Measurements from ENCODE around the gene TRPV4. TPM values are rescaled to one million over a fixed set of nuclear protein-coding genes. Genes with fewer than 3 reads are reported as not detected.

The TRPV4 gene
- total RNA-seq, 4 donors from 2014 or later: 0.34 to 0.55 TPM; not detected in 2

DNA sequence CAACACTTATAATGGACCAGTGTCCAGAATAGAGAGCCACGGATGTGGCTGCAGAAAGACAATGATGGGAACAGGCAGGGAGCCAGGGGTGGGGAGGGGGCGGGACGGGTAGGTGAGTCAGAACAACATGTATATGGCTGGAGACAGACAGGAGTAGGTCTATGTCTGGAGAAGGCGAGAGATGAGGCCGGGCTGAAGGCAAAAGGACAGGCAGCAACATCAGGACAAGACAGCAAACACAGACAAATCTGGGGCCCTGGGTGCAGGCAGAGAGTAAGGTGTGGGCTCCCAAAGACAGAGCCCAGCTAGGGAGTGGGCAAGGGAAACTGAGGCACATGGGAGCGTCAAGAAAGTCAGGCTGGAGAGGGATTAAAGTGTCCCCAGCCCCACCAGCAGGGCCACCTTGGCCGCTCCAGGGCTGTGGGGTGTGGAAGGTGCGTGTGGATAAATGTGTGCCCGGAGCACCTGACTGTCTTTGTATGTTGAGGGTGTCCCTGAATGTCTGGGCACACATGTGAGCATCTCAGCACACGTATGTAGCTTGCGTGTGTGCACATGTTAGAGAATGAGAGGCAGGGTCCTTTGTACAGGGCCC, 75.4 kb downstream of the TRPV4 start:
- H3K9me3 ChIP-seq: no peaks in the 10 kb centered on the region
- intact Hi-C loops (cut with DNase I; ENCODE audit: low total_unique reads): no loop called here
- no peak overlapping the region for H3K27ac ChIP-seq
- H3K27me3 ChIP-seq: no peaks in the 10 kb centered on the region
- H3K4me3 ChIP-seq: no peak overlapping the region
- DNase-seq: no peak
- no peaks in the 10 kb centered on the region for H3K4me1 ChIP-seq
- H3K36me3 ChIP-seq: no peaks in the 10 kb centered on the region
- no peak for TF ChIP-seq CTCF (IDR thresholded peaks at IDR 0.05)
- TF ChIP-seq POLR2A (IDR thresholded peaks at IDR 0.05): no peak

DNA sequence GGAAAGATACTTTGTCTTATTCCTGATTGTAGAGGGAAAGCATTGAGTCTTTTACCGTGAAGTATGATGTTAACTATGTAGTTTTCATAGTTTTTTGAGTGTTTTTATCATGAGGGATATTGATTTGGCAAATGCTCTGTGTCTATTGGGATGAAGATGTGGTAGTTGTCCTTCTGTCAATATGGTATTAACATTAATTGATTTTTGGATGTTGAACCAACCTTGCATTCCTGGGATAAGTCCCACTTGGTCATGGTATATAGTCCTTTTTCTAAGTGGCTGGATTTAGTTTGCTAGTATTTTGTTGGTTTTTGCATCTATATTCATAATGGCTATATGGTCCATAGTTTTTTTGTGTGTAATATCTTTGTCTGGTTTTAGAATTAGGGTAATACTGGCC, 76.7 kb downstream of the TRPV4 start:
- Histone ChIP-seq H3K36me3 (no peaks in the 10 kb centered on the region), H3K27ac (no peak overlapping the region), H3K9me3 (no peaks in the 10 kb centered on the region), H3K27me3 (no peaks in the 10 kb centered on the region), H3K4me1 (no peaks in the 10 kb centered on the region), H3K4me3 (no peak overlapping the region)
- DNase-seq: no peak
- intact Hi-C loops (cut with DNase I; ENCODE audit: low total_unique reads): no loop called here
- TF ChIP-seq POLR2A (IDR thresholded peaks at IDR 0.05) (no peak), CTCF (IDR thresholded peaks at IDR 0.05) (no peak)

DNA sequence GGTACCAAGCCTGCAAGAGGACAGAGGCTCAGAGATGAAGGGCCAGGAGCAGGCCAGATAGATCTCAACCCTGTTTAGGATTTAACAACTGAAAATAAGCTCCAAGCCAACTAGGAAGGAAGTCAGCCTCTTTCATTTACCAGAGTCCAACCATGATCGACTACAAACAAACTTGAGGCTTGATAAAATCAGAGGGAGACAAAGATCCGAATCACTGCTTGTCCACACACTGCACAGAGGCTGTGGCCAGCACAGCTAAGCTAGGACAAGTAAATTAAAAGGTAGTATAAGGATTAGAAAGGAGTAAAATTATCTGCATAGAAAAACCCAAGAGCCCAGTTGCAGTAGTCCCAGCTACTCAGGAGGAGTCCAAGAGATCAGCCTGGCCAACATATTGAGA, 79.2 kb downstream of the TRPV4 start:
- H3K4me1 ChIP-seq: no peaks in the 10 kb centered on the region
- no peak overlapping the region for H3K27ac ChIP-seq
- no peak overlapping the region for H3K4me3 ChIP-seq
- intact Hi-C loops (cut with DNase I; ENCODE audit: low total_unique reads): no loop called here
- no peaks in the 10 kb centered on the region for H3K27me3 ChIP-seq
- TF ChIP-seq POLR2A (IDR thresholded peaks at IDR 0.05) (no peak), CTCF (IDR thresholded peaks at IDR 0.05) (no peak)
- no peaks in the 10 kb centered on the region for H3K36me3 ChIP-seq
- DNase-seq: peak in 1 of 2 donors; percentile 4
- H3K9me3 ChIP-seq: no peaks in the 10 kb centered on the region

- no peak for DNase-seq
- intact Hi-C loops (cut with DNase I; ENCODE audit: low total_unique reads): no loop called here
- H3K9me3 ChIP-seq: no peaks in the 10 kb centered on the region
- no peaks in the 10 kb centered on the region for H3K27me3 ChIP-seq
- no peaks in the 10 kb centered on the region for H3K4me1 ChIP-seq
- no peak overlapping the region for H3K27ac ChIP-seq
- H3K4me3 ChIP-seq: no peak overlapping the region
- no peak for TF ChIP-seq POLR2A (IDR thresholded peaks at IDR 0.05)
- TF ChIP-seq CTCF (IDR thresholded peaks at IDR 0.05): no peak
- no peaks in the 10 kb centered on the region for H3K36me3 ChIP-seq
Observed at GRCh38 chr12:109753054-109753401, 80.2 kb downstream of the TRPV4 start.

DNA sequence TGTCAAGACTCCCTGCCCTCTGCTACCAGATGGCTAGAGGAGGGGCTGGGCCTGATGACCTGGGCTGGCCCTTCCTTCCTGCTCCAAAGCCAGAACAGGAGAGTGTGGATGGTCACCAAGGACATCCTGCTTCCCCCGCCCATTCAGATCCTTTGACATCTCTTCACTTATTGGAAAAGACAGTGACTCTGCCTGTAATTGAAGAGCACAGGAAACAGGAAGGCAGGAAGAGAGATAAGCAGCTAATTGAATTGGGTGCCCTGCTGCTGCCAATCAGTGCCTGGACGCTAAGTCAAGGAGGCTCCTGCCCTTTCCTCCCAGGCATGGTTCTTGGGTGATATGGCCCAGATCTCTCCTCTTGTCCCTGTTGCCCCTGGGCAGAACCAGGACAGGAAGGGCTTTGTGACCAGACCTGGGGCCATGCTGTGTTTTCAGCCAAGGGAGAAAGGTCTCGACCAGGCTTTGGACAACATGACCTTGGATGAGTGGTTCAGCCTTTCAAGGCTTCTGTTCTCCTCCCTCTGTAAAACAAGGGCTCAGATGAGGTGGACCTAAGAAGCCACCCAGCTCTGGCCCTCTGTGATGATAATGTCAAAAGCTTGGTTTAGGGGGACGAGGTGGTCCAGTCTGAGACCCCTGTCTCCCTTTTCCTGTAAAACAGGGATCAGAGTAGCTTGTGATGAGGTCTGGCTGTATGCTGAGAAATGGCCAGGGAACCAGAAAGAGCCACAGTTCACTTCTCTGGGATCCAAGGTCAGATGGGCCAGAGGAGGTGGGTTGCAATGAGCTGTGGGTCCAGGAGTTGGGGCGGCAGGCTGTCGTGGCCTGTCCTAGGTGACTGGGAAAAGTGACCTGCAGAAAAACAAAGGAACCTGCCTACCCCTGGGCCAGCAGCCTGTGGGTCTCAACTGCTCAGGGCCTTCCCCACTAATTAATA, 80.8 kb downstream of the TRPV4 start:
- Histone ChIP-seq H3K27ac (no peak overlapping the region), H3K4me1 (no peaks in the 10 kb centered on the region), H3K9me3 (no peaks in the 10 kb centered on the region), H3K27me3 (no peaks in the 10 kb centered on the region), H3K36me3 (no peaks in the 10 kb centered on the region), H3K4me3 (no peak overlapping the region)
- no peak for TF ChIP-seq POLR2A (IDR thresholded peaks at IDR 0.05)
- no peak for TF ChIP-seq CTCF (IDR thresholded peaks at IDR 0.05)
- intact Hi-C loops (cut with DNase I; ENCODE audit: low total_unique reads): no loop called here
- no peak for DNase-seq

Measured in uterus (tissue), 4 donors.